CD4-positive, alpha-beta T cell treated with Interleukin-4 for 4 hours (primary cell): Measurements from ENCODE around the gene FILIP1.

ENCODE experiments used
- DNase-seq: peaks from one replicate; pipeline ENCODE4 v3.0.0-alpha.2; 2020

The FILIP1 gene

GRCh38 chr6:75493400-75494064 lies at the start of gene FILIP1:
Gene FILIP1, minus strand, starts transcription at chr6:75493800. Its CDS starts 78,828 bp downstream, at chr6:75414972.
- no peak for DNase-seq

- DNase-seq = no peak
Measured at GRCh38 chr6:75543311-75543710, 49.7 kb upstream of the FILIP1 start.

GRCh38 chr6:75539136-75539535 lies 45.5 kb upstream of the FILIP1 start:
- DNase-seq = no peak

- DNase-seq = no peak
Measured at GRCh38 chr6:75532521-75532920, 38.9 kb upstream of the FILIP1 start.

GRCh38 chr6:75531174-75531573 lies 37.6 kb upstream of the FILIP1 start:
- no peak for DNase-seq

- DNase-seq = no peak
Measured at GRCh38 chr6:75530696-75531095, 37.1 kb upstream of the FILIP1 start.

GRCh38 chr6:75528423-75528822 lies 34.8 kb upstream of the FILIP1 start:
- no peak for DNase-seq

- peak; percentile 69 for DNase-seq
Measured at GRCh38 chr6:75526502-75527127, 33.0 kb upstream of the FILIP1 start.

GRCh38 chr6:75525682-75526081 lies 32.1 kb upstream of the FILIP1 start:
- no peak for DNase-seq

GRCh38 chr6:75524322-75524972 lies 30.8 kb upstream of the FILIP1 start:
- DNase-seq = no peak

- DNase-seq = no peak
Measured at GRCh38 chr6:75516757-75517156, 23.2 kb upstream of the FILIP1 start.

GRCh38 chr6:75512591-75512990 lies 19.0 kb upstream of the FILIP1 start:
- no peak for DNase-seq

GRCh38 chr6:75505424-75505823 lies 11.8 kb upstream of the FILIP1 start:
- DNase-seq = no peak

- no peak for DNase-seq
Measured at GRCh38 chr6:75504465-75505222, 11.0 kb upstream of the FILIP1 start.

GRCh38 chr6:75503291-75503690 lies 9.7 kb upstream of the FILIP1 start:
- no peak for DNase-seq

- DNase-seq = no peak
Measured at GRCh38 chr6:75502884-75503283, 9.3 kb upstream of the FILIP1 start.

GRCh38 chr6:75501756-75502155 lies 8.2 kb upstream of the FILIP1 start:
- no peak for DNase-seq

- DNase-seq = no peak
Measured at GRCh38 chr6:75499640-75500039, 6.0 kb upstream of the FILIP1 start.

GRCh38 chr6:75498862-75499261 lies 5.3 kb upstream of the FILIP1 start:
- no peak for DNase-seq

- no peak for DNase-seq
Measured at GRCh38 chr6:75497994-75498393, 4.4 kb upstream of the FILIP1 start.

GRCh38 chr6:75495011-75495410 lies 1.4 kb upstream of the FILIP1 start:
- DNase-seq = no peak

- DNase-seq = no peak
Measured at GRCh38 chr6:75494290-75494689, 690 bp upstream of the FILIP1 start.

- no peak for DNase-seq
Measured at GRCh38 chr6:75492386-75493153, 1.0 kb downstream of the FILIP1 start.
